HepG2 (cell line): Measurements from ENCODE around the gene SIMC1. TPM values are rescaled to one million over a fixed set of nuclear protein-coding genes. Genes with fewer than 3 reads are reported as not detected.

Experiments used
- AGO2 ChIP-seq: fragments of 200-400 bp; formaldehyde crosslinking; optimal IDR thresholded peaks from 2 replicates; pipeline ENCODE3; 2017; ENCODE audit warnings: mild to moderate bottlenecking, low read depth, low read length, moderate library complexity
- CEBPG ChIP-seq: IDR thresholded peaks from 2 replicates; pipeline ENCODE4 v1.6.1; 2016
- FIP1L1 ChIP-seq: fragments of 200-400 bp; formaldehyde crosslinking; IDR thresholded peaks from 2 replicates; pipeline ENCODE4 v1.6.1; 2018; ENCODE audit warnings: low read depth, mild to moderate bottlenecking, low read length, moderate library complexity, borderline replicate concordance; ENCODE audit not compliant: insufficient read depth
- MAZ ChIP-seq, 2 experiments: sonication (generic) in 1 of 2; formaldehyde crosslinking in 1 of 2; IDR thresholded peaks; 2 replicates each; pipeline versions ENCODE4 v1.5.0 to v1.6.1; 2012 to 2020; ENCODE audit warnings: low read depth in 2 of 2, mild to moderate bottlenecking in 2 of 2, borderline replicate concordance in 1 of 2, improper control_type of control experiment in 1 of 2, low read length in 1 of 2, missing genetic modification reagents in 1 of 2, moderate library complexity in 1 of 2
- TOE1 ChIP-seq: sonication (generic); formaldehyde crosslinking; IDR thresholded peaks from 2 replicates; pipeline ENCODE4 v1.4.0; 2020; ENCODE audit warnings: mild to moderate bottlenecking, missing genetic modification reagents
- ZFP36L1 ChIP-seq: sonication (generic); formaldehyde crosslinking; IDR thresholded peaks from 2 replicates; pipeline ENCODE4 v1.8.0; 2022; ENCODE audit warnings: mild to moderate bottlenecking, missing genetic modification reagents, moderate library complexity
- ZMYM2 ChIP-seq: sonication (generic); formaldehyde crosslinking; IDR thresholded peaks from 2 replicates; pipeline ENCODE4 v1.8.0; 2022; ENCODE audit warnings: mild to moderate bottlenecking, missing genetic modification reagents
- ZMYM3 ChIP-seq: sonication (generic); formaldehyde crosslinking; IDR thresholded peaks from 2 replicates; pipeline ENCODE4 v1.5.1; 2020; ENCODE audit warnings: mild to moderate bottlenecking, missing genetic modification reagents
- ZNF160 ChIP-seq: sonication (generic); formaldehyde crosslinking; IDR thresholded peaks from 2 replicates; pipeline ENCODE4 v1.8.0; 2022; ENCODE audit warnings: mild to moderate bottlenecking, inconsistent platforms, missing genetic modification reagents
- ZNF256 ChIP-seq: sonication (generic); formaldehyde crosslinking; conservative IDR thresholded peaks from 2 replicates; pipeline ENCODE4 v1.4.0; 2020; ENCODE audit warnings: missing genetic modification reagents
- ZNF572 ChIP-seq: sonication (generic); formaldehyde crosslinking; IDR thresholded peaks from 2 replicates; pipeline ENCODE4 v1.5.1; 2020; ENCODE audit warnings: mild to moderate bottlenecking, missing genetic modification reagents
- ZNF619 ChIP-seq: sonication (generic); formaldehyde crosslinking; IDR thresholded peaks from 2 replicates; pipeline ENCODE4 v1.4.0; 2020; ENCODE audit warnings: mild to moderate bottlenecking, missing genetic modification reagents
- ZNF672 ChIP-seq: sonication (generic); formaldehyde crosslinking; IDR thresholded peaks from 2 replicates; pipeline ENCODE4 v1.8.1; 2022; ENCODE audit warnings: missing genetic modification reagents
- ZNF766 ChIP-seq: sonication (generic); formaldehyde crosslinking; IDR thresholded peaks from 2 replicates; pipeline ENCODE4 v1.5.0; 2020; ENCODE audit warnings: missing genetic modification reagents, borderline replicate concordance
- ZSCAN31 ChIP-seq: sonication (generic); formaldehyde crosslinking; IDR thresholded peaks from 2 replicates; pipeline ENCODE4 v1.5.0; 2020; ENCODE audit warnings: low read depth, mild to moderate bottlenecking, missing genetic modification reagents
- polyA plus RNA-seq, 8 experiments: library from polyadenylated mRNA; depleted of rRNA in 3 of 8; stranded (reverse) in 7 of 8; unstranded in 1 of 8; fragments of >200 nt; fragmentation: Illumina TruSeq in 4 of 8; extraction: Trizol in 4 of 8; gene quantifications; 2 replicates each; pipeline versions ENCODE4 v1.2.1 to v1.2.3, GENCODE V29; 2011 to 2016; ENCODE audit warnings: low read depth in 4 of 8, missing spikeins in 1 of 8, mixed read lengths in 1 of 8; ENCODE audit not compliant: insufficient read depth in 1 of 8
- total RNA-seq, 5 experiments: library from RNA; depleted of rRNA; stranded (reverse); fragments of >200 nt; fragmentation: Illumina TruSeq; extraction: Trizol; gene quantifications; 2 replicates each; pipeline ENCODE4 v1.2.3, GENCODE V29; 2016; ENCODE audit warnings: low read depth in 1 of 5
- TF ChIP-seq, protein P1 (sequence below): sonication (generic); formaldehyde crosslinking; IDR thresholded peaks from 2 replicates; pipeline ENCODE4 v1.4.0; 2020; ENCODE audit warnings: missing genetic modification reagents
- TF ChIP-seq, protein P2 (sequence below): sonication (generic); formaldehyde crosslinking; IDR thresholded peaks from 2 replicates; pipeline ENCODE4 v1.9.0; 2022; ENCODE audit warnings: missing genetic modification reagents, mild to moderate bottlenecking, borderline replicate concordance
- TF ChIP-seq, protein P3 (sequence below): sonication (generic); formaldehyde crosslinking; IDR thresholded peaks from 2 replicates; pipeline ENCODE4 v1.4.0; 2020; ENCODE audit warnings: mild to moderate bottlenecking, missing genetic modification reagents

SIMC1 gene
- total and polyA plus RNA-seq, 2 of the 13 experiments (the other 11 are each of a cell fraction or from before 2014, with no cell fraction given) = 5.4 to 6.8 TPM

DNA sequence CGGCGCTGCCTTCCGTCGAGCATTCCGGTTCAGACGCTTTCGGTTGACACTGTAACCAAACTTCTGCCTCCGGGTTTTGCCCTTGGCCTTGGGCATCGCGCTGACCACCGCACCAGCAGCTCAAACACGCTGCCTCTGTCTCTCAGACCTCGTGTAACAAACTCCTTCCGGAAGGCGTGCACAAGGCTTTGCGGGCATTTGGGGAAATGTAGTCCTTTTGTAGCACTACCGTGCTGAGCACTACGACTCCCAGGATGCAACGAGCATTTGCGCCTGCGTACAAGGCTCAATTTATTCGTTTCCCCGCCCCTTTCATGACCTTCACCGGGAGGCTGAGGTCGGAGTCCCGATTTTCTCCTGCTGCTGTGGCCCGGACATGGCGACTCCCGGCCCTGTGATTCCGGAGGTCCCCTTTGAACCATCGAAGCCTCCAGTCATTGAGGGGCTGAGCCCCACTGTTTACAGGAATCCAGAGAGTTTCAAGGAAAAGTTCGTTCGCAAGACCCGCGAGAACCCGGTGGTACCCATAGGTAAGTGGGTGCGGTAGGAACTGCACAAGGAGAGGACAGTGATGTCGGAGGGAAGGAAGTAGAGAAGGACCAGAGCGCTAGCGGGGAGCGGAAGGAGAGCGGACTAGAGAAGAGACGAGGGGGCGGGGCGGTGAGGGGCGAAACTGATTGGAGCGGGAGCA, 150.4 kb downstream of the SIMC1 start, which contains the start of the genes HIGD2A and NOP16 (continued):
- TF ChIP-seq ZNF572 (CRISPR knock-in tag) (peak; percentile 84; the same call in 1 of the 2 replicates), TOE1 (CRISPR knock-in tag) (no peak), AGO2 (no peak), ZMYM2 (CRISPR knock-in tag) (no peak), ZNF619 (CRISPR knock-in tag) (peak; percentile 88; the same call in 1 of the 2 replicates), FIP1L1 (no peak), MAZ (IDR thresholded peaks at IDR 0.05; ENCODE audit: borderline replicate concordance, low read depth, low read length) (peak; percentile 96; the same call in 1 of the 2 replicates), MAZ (CRISPR knock-in tag; IDR thresholded peaks at IDR 0.05; ENCODE audit: low read depth) (peak; percentile 21), ZNF160 (CRISPR knock-in tag) (no peak; the same call in 1 of the 2 replicates), CEBPG (CRISPR knock-in tag) (peak; percentile 24), ZSCAN31 (CRISPR knock-in tag) (0 out of 2 replicates have a peak, but pooled peaks have one; percentile 55), ZNF256 (CRISPR knock-in tag) (0 out of 2 replicates have a peak, but pooled peaks have one; percentile 48), ZNF766 (CRISPR knock-in tag) (0 out of 2 replicates have a peak, but pooled peaks have one; percentile 24), ZFP36L1 (CRISPR knock-in tag) (peak; percentile 24; the same call in 1 of the 2 replicates), ZMYM3 (CRISPR knock-in tag) (peak; percentile 49; the same call in 1 of the 2 replicates), ZNF672 (no peak)
- TF ChIP-seq, protein P1, sequence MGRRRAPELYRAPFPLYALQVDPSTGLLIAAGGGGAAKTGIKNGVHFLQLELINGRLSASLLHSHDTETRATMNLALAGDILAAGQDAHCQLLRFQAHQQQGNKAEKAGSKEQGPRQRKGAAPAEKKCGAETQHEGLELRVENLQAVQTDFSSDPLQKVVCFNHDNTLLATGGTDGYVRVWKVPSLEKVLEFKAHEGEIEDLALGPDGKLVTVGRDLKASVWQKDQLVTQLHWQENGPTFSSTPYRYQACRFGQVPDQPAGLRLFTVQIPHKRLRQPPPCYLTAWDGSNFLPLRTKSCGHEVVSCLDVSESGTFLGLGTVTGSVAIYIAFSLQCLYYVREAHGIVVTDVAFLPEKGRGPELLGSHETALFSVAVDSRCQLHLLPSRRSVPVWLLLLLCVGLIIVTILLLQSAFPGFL (CRISPR knock-in tag) = no peak
- TF ChIP-seq, protein P2, sequence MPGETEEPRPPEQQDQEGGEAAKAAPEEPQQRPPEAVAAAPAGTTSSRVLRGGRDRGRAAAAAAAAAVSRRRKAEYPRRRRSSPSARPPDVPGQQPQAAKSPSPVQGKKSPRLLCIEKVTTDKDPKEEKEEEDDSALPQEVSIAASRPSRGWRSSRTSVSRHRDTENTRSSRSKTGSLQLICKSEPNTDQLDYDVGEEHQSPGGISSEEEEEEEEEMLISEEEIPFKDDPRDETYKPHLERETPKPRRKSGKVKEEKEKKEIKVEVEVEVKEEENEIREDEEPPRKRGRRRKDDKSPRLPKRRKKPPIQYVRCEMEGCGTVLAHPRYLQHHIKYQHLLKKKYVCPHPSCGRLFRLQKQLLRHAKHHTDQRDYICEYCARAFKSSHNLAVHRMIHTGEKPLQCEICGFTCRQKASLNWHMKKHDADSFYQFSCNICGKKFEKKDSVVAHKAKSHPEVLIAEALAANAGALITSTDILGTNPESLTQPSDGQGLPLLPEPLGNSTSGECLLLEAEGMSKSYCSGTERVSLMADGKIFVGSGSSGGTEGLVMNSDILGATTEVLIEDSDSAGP (CRISPR knock-in tag) = peak; percentile 86
- TF ChIP-seq, protein P3, sequence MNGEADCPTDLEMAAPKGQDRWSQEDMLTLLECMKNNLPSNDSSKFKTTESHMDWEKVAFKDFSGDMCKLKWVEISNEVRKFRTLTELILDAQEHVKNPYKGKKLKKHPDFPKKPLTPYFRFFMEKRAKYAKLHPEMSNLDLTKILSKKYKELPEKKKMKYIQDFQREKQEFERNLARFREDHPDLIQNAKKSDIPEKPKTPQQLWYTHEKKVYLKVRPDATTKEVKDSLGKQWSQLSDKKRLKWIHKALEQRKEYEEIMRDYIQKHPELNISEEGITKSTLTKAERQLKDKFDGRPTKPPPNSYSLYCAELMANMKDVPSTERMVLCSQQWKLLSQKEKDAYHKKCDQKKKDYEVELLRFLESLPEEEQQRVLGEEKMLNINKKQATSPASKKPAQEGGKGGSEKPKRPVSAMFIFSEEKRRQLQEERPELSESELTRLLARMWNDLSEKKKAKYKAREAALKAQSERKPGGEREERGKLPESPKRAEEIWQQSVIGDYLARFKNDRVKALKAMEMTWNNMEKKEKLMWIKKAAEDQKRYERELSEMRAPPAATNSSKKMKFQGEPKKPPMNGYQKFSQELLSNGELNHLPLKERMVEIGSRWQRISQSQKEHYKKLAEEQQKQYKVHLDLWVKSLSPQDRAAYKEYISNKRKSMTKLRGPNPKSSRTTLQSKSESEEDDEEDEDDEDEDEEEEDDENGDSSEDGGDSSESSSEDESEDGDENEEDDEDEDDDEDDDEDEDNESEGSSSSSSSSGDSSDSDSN (CRISPR knock-in tag) = no peak
